Esophagus squamous epithelium (tissue), 4 donors: ENCODE results near the gene SERTM2.

ENCODE experiments used
- CTCF ChIP-seq, 6 experiments: fragments of 450-650 bp in 4 of 6; fragments of 200-600 bp in 2 of 6; sonication (generic) in 2 of 6; IDR thresholded peaks; one replicate each; pipeline ENCODE4 v1.5.1; 2016 to 2019; ENCODE audit warnings: antibody characterized with exemption in 6 of 6, mild to moderate bottlenecking in 4 of 6, moderate library complexity in 4 of 6
- POLR2A ChIP-seq, 4 donors: fragments of 450-650 bp; IDR thresholded peaks; one replicate each; pipeline ENCODE4 v1.6.1; 2017; ENCODE audit warnings: antibody characterized with exemption in 4 of 4, mild to moderate bottlenecking in 4 of 4, moderate library complexity in 3 of 4

- TF ChIP-seq CTCF (IDR thresholded peaks at IDR 0.05) (no peak), POLR2A (IDR thresholded peaks at IDR 0.05) (no peak)
These were observed 19.4 kb upstream of the SERTM2 start for GRCh38 chrX:111492085-111492484.
